IPS-15b (cell line): ENCODE data around the gene KLHL30.
"Not testable (repeated sequence)": the region's sequence is repeated elsewhere in the genome, so short reads cannot be mapped to it uniquely, and the experiment has no call there.

ENCODE experiments used
- H3K27me3 ChIP-seq: one replicate; pipeline ENCODE4 v1.6.1; 2013; ENCODE audit warnings: low read length; ENCODE audit not compliant: control insufficient read depth, insufficient read depth
- H3K36me3 ChIP-seq: one replicate; pipeline ENCODE4 v1.6.1; 2013; ENCODE audit warnings: low read length; ENCODE audit not compliant: control insufficient read depth, insufficient read depth
- H3K4me1 ChIP-seq: one replicate; pipeline ENCODE4 v1.6.1; 2013; ENCODE audit warnings: mild to moderate bottlenecking, low read length; ENCODE audit not compliant: control insufficient read depth, insufficient read depth
- H3K4me3 ChIP-seq: one replicate; pipeline ENCODE4 v1.5.1; 2013; ENCODE audit warnings: low read depth, low read length
- H3K9ac ChIP-seq: one replicate; pipeline ENCODE4 v1.6.1; 2013; ENCODE audit warnings: low read depth, mild to moderate bottlenecking, low read length
- H3K9me3 ChIP-seq: one replicate; pipeline ENCODE4 v1.6.1; 2013; ENCODE audit warnings: mild to moderate bottlenecking, low read length; ENCODE audit not compliant: control insufficient read depth, insufficient read depth

The KLHL30 gene

GRCh38 chr2:238168196-238169047, 30.0 kb downstream of the KLHL30 start:
- Histone ChIP-seq H3K4me3 (no peak overlapping the region), H3K9ac (no peak overlapping the region), H3K9me3 (no peaks in the 10 kb centered on the region), H3K36me3 (peaks cover 9% of the 10 kb centered on the region), H3K27me3 (peaks cover 12% of the 10 kb centered on the region), H3K4me1 (no peaks in the 10 kb centered on the region)

- Histone ChIP-seq H3K4me3 (no peak overlapping the region), H3K27me3 (peaks cover 7% of the 10 kb centered on the region), H3K9ac (no peak overlapping the region), H3K9me3 (no peaks in the 10 kb centered on the region), H3K36me3 (peaks cover 10% of the 10 kb centered on the region), H3K4me1 (no peaks in the 10 kb centered on the region)
Observed at GRCh38 chr2:238169048-238169707, 30.7 kb downstream of the KLHL30 start.

- peaks cover 12% of the 10 kb centered on the region for H3K36me3 ChIP-seq
- no peaks in the 10 kb centered on the region for H3K9me3 ChIP-seq
- no peaks in the 10 kb centered on the region for H3K4me1 ChIP-seq
- H3K27me3 ChIP-seq: peaks cover 4% of the 10 kb centered on the region
- no peak overlapping the region for H3K4me3 ChIP-seq
- no peak overlapping the region for H3K9ac ChIP-seq
Observed at GRCh38 chr2:238169708-238170251, 31.3 kb downstream of the KLHL30 start.

DNA sequence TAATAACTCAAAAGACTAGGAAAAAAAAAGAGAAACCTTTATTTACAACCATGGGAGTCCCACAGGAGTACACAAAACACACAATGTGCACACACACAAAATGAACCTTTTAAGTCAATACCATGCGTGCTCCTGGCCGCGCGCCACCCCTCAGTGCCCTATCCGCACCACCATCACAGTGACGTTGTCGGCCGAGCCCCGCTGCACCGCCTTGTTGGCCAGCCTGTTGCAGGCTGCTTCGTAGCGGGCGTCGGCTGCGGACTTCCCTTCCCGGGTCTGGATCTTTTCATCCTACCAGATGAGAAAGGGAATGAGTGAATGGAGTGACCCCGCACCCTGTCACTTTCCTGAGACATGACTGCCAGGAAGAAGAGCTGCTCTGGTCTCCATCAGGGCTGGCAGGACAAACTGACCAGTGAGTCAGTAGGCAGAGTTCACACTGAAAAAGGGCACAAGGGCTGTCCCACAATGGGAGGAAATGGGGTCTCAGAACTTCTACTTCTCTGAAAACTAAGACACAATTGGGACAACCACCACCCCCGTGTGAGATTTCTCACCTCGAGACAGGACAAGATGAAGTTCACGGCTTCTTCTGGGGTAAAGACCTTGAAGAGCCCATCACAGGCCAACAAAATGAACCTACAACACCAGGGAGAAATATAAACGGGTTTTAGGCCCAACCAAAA, 32.1 kb downstream of the KLHL30 start:
- Histone ChIP-seq H3K27me3 (no peaks in the 10 kb centered on the region), H3K36me3 (peaks cover 12% of the 10 kb centered on the region), H3K9ac (no peak overlapping the region), H3K4me3 (no peak overlapping the region), H3K9me3 (no peaks in the 10 kb centered on the region), H3K4me1 (no peaks in the 10 kb centered on the region)

DNA sequence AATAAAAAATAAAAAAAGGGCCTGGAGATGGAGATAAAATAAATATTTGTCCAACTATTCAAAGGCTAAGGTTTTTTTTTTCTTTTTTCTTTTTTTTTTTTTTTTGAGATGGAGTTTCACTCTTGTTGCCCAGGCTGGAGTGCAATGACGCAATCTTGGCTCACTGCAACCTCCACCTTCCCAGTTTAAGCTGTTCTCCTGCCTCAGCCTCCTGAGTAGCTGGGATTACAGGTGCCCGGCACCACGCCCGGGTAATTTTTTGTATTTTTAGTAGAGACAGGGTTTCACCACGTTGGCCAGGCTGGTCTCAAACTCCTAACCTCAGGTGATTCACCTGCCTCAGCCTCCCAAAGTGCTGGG, 32.6 kb downstream of the KLHL30 start:
- not testable (repeated sequence) for H3K4me3 ChIP-seq, H3K9me3 ChIP-seq, H3K27me3 ChIP-seq, H3K4me1 ChIP-seq, H3K9ac ChIP-seq
- H3K36me3 ChIP-seq: peaks cover 12% of the 10 kb centered on the region

DNA sequence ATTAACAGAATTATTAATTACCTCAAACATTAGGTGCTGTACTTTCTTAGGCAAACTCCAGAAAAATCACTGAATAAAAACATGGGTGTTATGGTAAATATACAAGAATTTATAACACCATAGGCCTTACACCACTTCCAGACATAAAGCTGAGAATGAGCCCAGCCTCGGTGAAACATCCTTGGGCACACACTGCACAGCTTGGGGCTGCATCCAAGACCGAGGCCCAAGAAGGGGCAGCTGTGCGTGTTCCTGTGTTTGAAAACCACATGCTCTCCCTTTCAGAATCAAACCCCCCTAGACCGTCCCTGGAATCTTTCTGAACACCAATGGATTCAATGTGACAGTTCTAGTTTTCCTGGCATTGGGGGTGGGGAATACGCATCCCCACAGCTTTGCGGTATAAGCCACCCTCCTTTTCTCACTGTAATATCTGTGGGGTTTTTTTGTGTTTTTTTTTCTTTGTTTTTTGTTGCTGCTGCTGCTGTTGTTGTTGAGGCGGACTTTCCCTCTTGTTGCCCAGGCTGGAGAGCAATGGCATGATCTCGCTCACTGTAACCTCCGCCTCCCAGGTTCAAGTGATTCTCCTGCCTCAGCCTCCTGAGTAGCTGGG, 33.2 kb downstream of the KLHL30 start:
- no peaks in the 10 kb centered on the region for H3K9me3 ChIP-seq
- H3K27me3 ChIP-seq: no peaks in the 10 kb centered on the region
- no peaks in the 10 kb centered on the region for H3K4me1 ChIP-seq
- H3K4me3 ChIP-seq: no peak overlapping the region
- no peak overlapping the region for H3K9ac ChIP-seq
- peaks cover 12% of the 10 kb centered on the region for H3K36me3 ChIP-seq

DNA sequence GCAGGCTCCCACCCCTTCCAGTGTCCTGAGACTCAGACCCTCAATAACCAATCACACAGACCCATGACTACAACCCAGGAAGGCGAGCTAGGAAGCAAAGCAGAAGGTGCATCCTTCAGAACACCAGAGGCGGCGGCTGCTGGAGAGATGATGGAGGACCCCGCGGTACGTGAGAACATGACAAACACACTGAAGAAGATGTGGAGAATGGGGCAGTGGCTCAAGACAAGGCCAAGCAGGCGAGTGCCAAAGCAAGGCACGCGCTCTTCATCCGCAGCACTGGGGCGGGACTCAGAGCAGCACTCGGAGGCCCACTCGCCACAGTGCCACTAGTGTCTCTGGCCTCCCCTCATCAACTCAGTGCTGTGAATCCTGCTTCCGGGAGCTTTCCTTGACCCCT, 34.0 kb downstream of the KLHL30 start:
- Histone ChIP-seq H3K9ac (no peak overlapping the region), H3K4me1 (no peaks in the 10 kb centered on the region), H3K4me3 (no peak overlapping the region), H3K36me3 (peaks cover 12% of the 10 kb centered on the region), H3K9me3 (no peaks in the 10 kb centered on the region), H3K27me3 (no peaks in the 10 kb centered on the region)

GRCh38 chr2:238173692-238174091, 35.2 kb downstream of the KLHL30 start:
- Histone ChIP-seq H3K9me3 (no peaks in the 10 kb centered on the region), H3K4me1 (no peaks in the 10 kb centered on the region), H3K36me3 (peaks cover 9% of the 10 kb centered on the region), H3K27me3 (no peaks in the 10 kb centered on the region), H3K9ac (no peak overlapping the region), H3K4me3 (no peak overlapping the region)

DNA sequence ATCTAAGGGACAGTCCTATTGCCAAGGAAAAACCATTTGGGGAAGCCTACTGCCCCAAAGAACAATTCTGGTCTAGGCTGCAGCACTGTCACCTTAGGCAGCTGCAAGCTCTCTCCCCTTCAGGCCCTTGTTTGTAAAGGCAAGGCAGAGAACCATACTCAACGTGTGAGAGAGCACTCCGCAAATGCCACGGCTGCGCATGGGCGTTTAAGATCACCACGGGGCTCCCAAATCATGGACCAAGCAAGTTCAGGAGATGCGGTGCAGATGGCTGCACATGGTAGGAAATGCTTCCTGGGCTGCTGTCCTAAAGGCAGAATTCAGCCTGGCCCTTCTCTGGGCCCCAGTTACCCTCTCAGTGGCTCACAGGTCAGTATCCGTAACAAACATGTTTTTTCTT, 35.8 kb downstream of the KLHL30 start:
- Histone ChIP-seq H3K9ac (no peak overlapping the region), H3K27me3 (no peaks in the 10 kb centered on the region), H3K4me3 (no peak overlapping the region), H3K4me1 (no peaks in the 10 kb centered on the region), H3K9me3 (no peaks in the 10 kb centered on the region), H3K36me3 (peaks cover 10% of the 10 kb centered on the region)

- H3K4me3 ChIP-seq: no peak overlapping the region
- peaks cover 12% of the 10 kb centered on the region for H3K36me3 ChIP-seq
- H3K4me1 ChIP-seq: no peaks in the 10 kb centered on the region
- no peaks in the 10 kb centered on the region for H3K9me3 ChIP-seq
- H3K27me3 ChIP-seq: no peaks in the 10 kb centered on the region
- no peak overlapping the region for H3K9ac ChIP-seq
Observed at GRCh38 chr2:238174701-238175100, 36.2 kb downstream of the KLHL30 start.

- Histone ChIP-seq H3K36me3 (peaks cover 12% of the 10 kb centered on the region), H3K4me3 (no peak overlapping the region), H3K9me3 (no peaks in the 10 kb centered on the region)
Observed at GRCh38 chr2:238176613-238177012, 38.1 kb downstream of the KLHL30 start.

More at GRCh38 chr2:238176613-238177012, 38.1 kb downstream of the KLHL30 start:
- H3K9ac ChIP-seq: no peak overlapping the region
- no peaks in the 10 kb centered on the region for H3K27me3 ChIP-seq
- no peaks in the 10 kb centered on the region for H3K4me1 ChIP-seq
